H9 (cell line): Measurements from ENCODE around the gene TMIGD2. TPM values are rescaled to one million over a fixed set of nuclear protein-coding genes. Genes with fewer than 3 reads are reported as not detected.
A peak's percentile ranks its signal among the peaks of the same experiment; 100 is the strongest.

Source experiments
- DNase-seq: peaks from one replicate; pipeline ENCODE4 v3.0.0-alpha.2; 2017
- H2AFZ ChIP-seq: one replicate; pipeline ENCODE4 v1.6.1; 2013; ENCODE audit warnings: mild to moderate bottlenecking, low read length, control low read depth, moderate library complexity
- H2AK5ac ChIP-seq: 2 replicates; pipeline ENCODE4 v1.6.1; 2013; ENCODE audit warnings: low read length, control low read depth, mixed read lengths; ENCODE audit not compliant: insufficient read length
- H2BK120ac ChIP-seq: one replicate; pipeline ENCODE4 v1.6.1; 2013; ENCODE audit warnings: low read depth, mild to moderate bottlenecking, low read length, control low read depth, inconsistent platforms; ENCODE audit not compliant: poor library complexity, severe bottlenecking
- H2BK12ac ChIP-seq: 2 replicates; pipeline ENCODE4 v1.6.1; 2013; ENCODE audit warnings: low read length, control low read depth, mixed read lengths, low read depth; ENCODE audit not compliant: insufficient read length
- H2BK15ac ChIP-seq: 2 replicates; pipeline ENCODE4 v1.6.1; 2013; ENCODE audit warnings: low read depth, low read length, control low read depth
- H2BK20ac ChIP-seq: one replicate; pipeline ENCODE4 v1.6.1; 2013; ENCODE audit warnings: low read depth, mild to moderate bottlenecking, low read length, control low read depth, inconsistent platforms; ENCODE audit not compliant: poor library complexity, severe bottlenecking
- H2BK5ac ChIP-seq: 2 replicates; pipeline ENCODE4 v1.6.1; 2013; ENCODE audit warnings: low read length, control low read depth, mixed read lengths; ENCODE audit not compliant: insufficient read length
- H3K14ac ChIP-seq: 2 replicates; pipeline ENCODE4 v1.6.1; 2013; ENCODE audit warnings: low read length, control low read depth; ENCODE audit not compliant: insufficient read depth
- H3K18ac ChIP-seq: 2 replicates; pipeline ENCODE4 v1.6.1; 2013; ENCODE audit warnings: low read depth, mild to moderate bottlenecking, mixed read lengths, low read length, control low read depth; ENCODE audit not compliant: insufficient read length
- H3K23ac ChIP-seq: 2 replicates; pipeline ENCODE4 v1.6.1; 2013; ENCODE audit warnings: low read length, control low read depth, mixed read lengths, low read depth; ENCODE audit not compliant: insufficient read length
- H3K23me2 ChIP-seq: 2 replicates; pipeline ENCODE4 v1.6.1; 2013; ENCODE audit warnings: low read depth, mild to moderate bottlenecking, mixed read lengths, low read length, control low read depth; ENCODE audit not compliant: insufficient read length, poor library complexity, severe bottlenecking
- H3K27ac ChIP-seq: 2 replicates; pipeline ENCODE4 v1.5.1; 2013; ENCODE audit warnings: low read length, control low read depth, mixed read lengths, low read depth; ENCODE audit not compliant: insufficient read length
- H3K27me3 ChIP-seq: 2 replicates; pipeline ENCODE4 v1.6.1; 2013; ENCODE audit warnings: low read length, control low read depth, inconsistent platforms; ENCODE audit not compliant: insufficient read depth
- H3K4ac ChIP-seq: 2 replicates; pipeline ENCODE4 v1.6.1; 2013; ENCODE audit warnings: low read depth, mild to moderate bottlenecking, control low read depth, inconsistent platforms, low read length, moderate library complexity
- H3K4me1 ChIP-seq: 2 replicates; pipeline ENCODE4 v1.6.1; 2013; ENCODE audit warnings: low read length, control low read depth, inconsistent platforms; ENCODE audit not compliant: insufficient read depth
- H3K4me2 ChIP-seq: 2 replicates; pipeline ENCODE4 v1.6.1; 2013; ENCODE audit warnings: low read length, control low read depth, mixed read lengths; ENCODE audit not compliant: insufficient read length, insufficient read depth
- H3K56ac ChIP-seq: 2 replicates; pipeline ENCODE4 v1.6.1; 2013; ENCODE audit warnings: low read depth, mild to moderate bottlenecking, mixed read lengths, low read length, control low read depth; ENCODE audit not compliant: insufficient read length
- H3K79me1 ChIP-seq: 2 replicates; pipeline ENCODE4 v1.6.1; 2013; ENCODE audit warnings: low read depth, mild to moderate bottlenecking, moderate library complexity, low read length, control low read depth, inconsistent platforms; ENCODE audit not compliant: insufficient read depth, poor library complexity, severe bottlenecking
- H3K79me2 ChIP-seq: 2 replicates; pipeline ENCODE4 v1.6.1; 2013; ENCODE audit warnings: low read length, control low read depth, inconsistent platforms; ENCODE audit not compliant: insufficient read depth
- H3K9ac ChIP-seq: 2 replicates; pipeline ENCODE4 v1.6.1; 2013; ENCODE audit warnings: low read length, control low read depth, mixed read lengths; ENCODE audit not compliant: insufficient read length; ENCODE audit errors: extremely low read depth
- H3K9me3 ChIP-seq: one replicate; pipeline ENCODE4 v1.6.1; 2013; ENCODE audit warnings: low read depth, low read length, inconsistent platforms; ENCODE audit not compliant: control insufficient read depth
- H3T11ph ChIP-seq: one replicate; pipeline ENCODE4 v1.6.1; 2013; ENCODE audit warnings: mild to moderate bottlenecking, low read length, control low read depth, inconsistent platforms
- H4K20me1 ChIP-seq: one replicate; pipeline ENCODE4 v1.6.1; 2013; ENCODE audit not compliant: control insufficient read depth, insufficient read length, insufficient read depth
- H4K5ac ChIP-seq: 2 replicates; pipeline ENCODE4 v1.6.1; 2013; ENCODE audit warnings: low read depth, mild to moderate bottlenecking, mixed read lengths, low read length, control low read depth; ENCODE audit not compliant: insufficient read length
- H4K8ac ChIP-seq: replicated peaks from 2 replicates; pipeline ENCODE4 v1.6.1; 2013; ENCODE audit warnings: low read length, control low read depth, mixed read lengths, low read depth; ENCODE audit not compliant: insufficient read length
- H4K91ac ChIP-seq: 2 replicates; pipeline ENCODE4 v1.6.1; 2013; ENCODE audit warnings: low read depth, mild to moderate bottlenecking, moderate library complexity, mixed read lengths, low read length, control low read depth; ENCODE audit not compliant: insufficient read length
- H3K27ac Mint-ChIP-seq, 3 experiments: 2 replicates in 2 of 3; 3 replicates in 1 of 3; pipeline ENCODE4 v1.8.0; 2020 to 2021; ENCODE audit warnings: mixed read lengths in 3 of 3, mild to moderate bottlenecking in 1 of 3, moderate library complexity in 1 of 3
- H3K27me3 Mint-ChIP-seq: 2 replicates; pipeline ENCODE4 v1.8.0; 2021; ENCODE audit warnings: low read depth, mild to moderate bottlenecking, moderate library complexity, mixed read lengths
- H3K36me3 Mint-ChIP-seq, 3 experiments: 2 replicates in 2 of 3; 3 replicates in 1 of 3; pipeline ENCODE4 v1.8.0; 2020 to 2021; ENCODE audit warnings: low read depth in 3 of 3, mixed read lengths in 3 of 3; ENCODE audit not compliant: insufficient read depth in 1 of 3
- H3K4me1 Mint-ChIP-seq, 2 experiments: 2 replicates each; pipeline ENCODE4 v1.8.0; 2020; ENCODE audit warnings: mixed read lengths in 2 of 2
- H3K4me3 Mint-ChIP-seq, 2 experiments: 2 replicates in 1 of 2; 3 replicates in 1 of 2; pipeline ENCODE4 v1.8.0; 2020 to 2021; ENCODE audit warnings: mild to moderate bottlenecking in 2 of 2, mixed read lengths in 2 of 2, moderate library complexity in 1 of 2
- H3K9me3 Mint-ChIP-seq, 2 experiments: 2 replicates in 1 of 2; 3 replicates in 1 of 2; pipeline ENCODE4 v1.8.0; 2020; ENCODE audit warnings: mild to moderate bottlenecking in 2 of 2, mixed read lengths in 2 of 2, moderate library complexity in 1 of 2
- WGBS: extraction: QIAGEN DNeasy Blood & Tissue Kit; methylation state at CpG from one replicate; pipeline ENCODE4 v1.1.7; 2013; ENCODE audit warnings: missing lambda C conversion rate, low lambda C conversion rate, mixed read lengths; ENCODE audit not compliant: insufficient read length; ENCODE audit errors: extremely low coverage; 5-methylcytosine and 5-hydroxymethylcytosine counted together
- total RNA-seq: library from RNA; stranded (reverse); gene quantifications from 2 replicates; pipeline ENCODE4 v1.2.1, GENCODE V29; 2021
- TF ChIP-seq, protein P1 (sequence below): fragments of 200-600 bp; sonication (generic); conservative IDR thresholded peaks from 3 replicates; pipeline ENCODE4 v1.8.0; 2021; ENCODE audit warnings: antibody characterized with exemption, mild to moderate bottlenecking

The TMIGD2 gene
- total RNA-seq, 1 experiment from 2014 or later, result 0.26 TPM

GRCh38 chr19:4304538-4305256 is 2.5 kb upstream of the TMIGD2 start, which contains the start of gene FSD1:
Gene FSD1, plus strand, starts transcription at chr19:4304598. Its CDS starts 149 bp downstream, at chr19:4304747.
- H2AFZ ChIP-seq, result no peak within 1 kb of the TSS

More at GRCh38 chr19:4304538-4305256, 2.5 kb upstream of the TMIGD2 start, which contains the start of gene FSD1:
- Histone ChIP-seq H3K23me2 (no peaks in the 10 kb centered on the region), H3K56ac (no peak within 1 kb of the TSS), H2BK12ac (no peak within 1 kb of the TSS), H3K9ac (no peak within 1 kb of the TSS), H3K18ac (no peak within 1 kb of the TSS), H2BK5ac (no peak within 1 kb of the TSS), H3K27ac (no peak within 1 kb of the TSS), H4K8ac (no peak within 1 kb of the TSS), H3K4me1 (no peaks in the 10 kb centered on the region), H4K91ac (no peak within 1 kb of the TSS), H2AK5ac (no peak within 1 kb of the TSS), H3K4me2 (peak within 1 kb of the TSS; percentile 5), H4K5ac (no peak within 1 kb of the TSS), H3K4ac (no peak within 1 kb of the TSS), H3K79me1 (no peaks in the 10 kb centered on the region), H3K79me2 (no peaks in the 10 kb centered on the region), H2BK120ac (no peak within 1 kb of the TSS), H3K23ac (no peak within 1 kb of the TSS), H3K14ac (no peak within 1 kb of the TSS), H2BK20ac (no peak within 1 kb of the TSS), H4K20me1 (no peaks in the 10 kb centered on the region), H3T11ph (no peak within 1 kb of the TSS), H3K27me3 (no peaks in the 10 kb centered on the region), H3K9me3 (no peaks in the 10 kb centered on the region), H2BK15ac (no peak within 1 kb of the TSS)
- TF ChIP-seq, protein P1, sequence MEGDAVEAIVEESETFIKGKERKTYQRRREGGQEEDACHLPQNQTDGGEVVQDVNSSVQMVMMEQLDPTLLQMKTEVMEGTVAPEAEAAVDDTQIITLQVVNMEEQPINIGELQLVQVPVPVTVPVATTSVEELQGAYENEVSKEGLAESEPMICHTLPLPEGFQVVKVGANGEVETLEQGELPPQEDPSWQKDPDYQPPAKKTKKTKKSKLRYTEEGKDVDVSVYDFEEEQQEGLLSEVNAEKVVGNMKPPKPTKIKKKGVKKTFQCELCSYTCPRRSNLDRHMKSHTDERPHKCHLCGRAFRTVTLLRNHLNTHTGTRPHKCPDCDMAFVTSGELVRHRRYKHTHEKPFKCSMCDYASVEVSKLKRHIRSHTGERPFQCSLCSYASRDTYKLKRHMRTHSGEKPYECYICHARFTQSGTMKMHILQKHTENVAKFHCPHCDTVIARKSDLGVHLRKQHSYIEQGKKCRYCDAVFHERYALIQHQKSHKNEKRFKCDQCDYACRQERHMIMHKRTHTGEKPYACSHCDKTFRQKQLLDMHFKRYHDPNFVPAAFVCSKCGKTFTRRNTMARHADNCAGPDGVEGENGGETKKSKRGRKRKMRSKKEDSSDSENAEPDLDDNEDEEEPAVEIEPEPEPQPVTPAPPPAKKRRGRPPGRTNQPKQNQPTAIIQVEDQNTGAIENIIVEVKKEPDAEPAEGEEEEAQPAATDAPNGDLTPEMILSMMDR, result no peak
- H3K4me3 Mint-ChIP-seq, result peak within 1 kb of the TSS; percentile 64 to 77
- no CpG with 5 or more reads among the region's 63 CpGs for WGBS
- peaks cover 16 to 38% (median 31%) of the 10 kb centered on the region in 3 experiments; a peak in 6 of 7 replicates for H3K36me3 Mint-ChIP-seq
- no peak within 1 kb of the TSS; a peak in 1 of 7 replicates for H3K27ac Mint-ChIP-seq
- peak; percentile 84 for DNase-seq
- H3K27me3 Mint-ChIP-seq, result peaks cover 10% of the 10 kb centered on the region
- H3K4me1 Mint-ChIP-seq, result peaks cover 10 to 20% of the 10 kb centered on the region in 2 experiments
- no peaks in the 10 kb centered on the region; a peak in 2 of 5 replicates for H3K9me3 Mint-ChIP-seq
